OCI-LY3 (cell line): ENCODE measurements around the gene ITPR3.

Experiments used
- H2AFZ ChIP-seq: fragments of 200-600, 300-600 bp; shearing (Covaris generic); 2 replicates; pipeline ENCODE4 v1.6.0; 2014; ENCODE audit warnings: antibody characterized with exemption, low read depth, low read length
- H3K27ac ChIP-seq: fragments of 200-600, 300-600 bp; sonication (generic); 2 replicates; pipeline ENCODE4 v1.5.1; 2014; ENCODE audit warnings: mild to moderate bottlenecking, low read length, moderate library complexity, mixed read lengths
- H3K27me3 ChIP-seq: fragments of 200-600, 300-600 bp; sonication (generic); 2 replicates; pipeline ENCODE4 v1.6.1; 2014; ENCODE audit warnings: low read depth, low read length, mixed read lengths
- H3K36me3 ChIP-seq: fragments of 200-600, 300-600 bp; sonication (generic); replicated peaks from 2 replicates; pipeline ENCODE3; 2014; ENCODE audit warnings: low read depth, low read length, mixed read lengths
- H3K4me1 ChIP-seq: fragments of 300-600, 200-600 bp; sonication (generic); 2 replicates; pipeline ENCODE4 v1.6.1; 2014; ENCODE audit warnings: low read length, mixed read lengths
- H3K4me2 ChIP-seq: fragments of 200-600, 300-600 bp; sonication (generic); 2 replicates; pipeline ENCODE4 v1.6.1; 2014; ENCODE audit warnings: low read length, mixed read lengths
- H3K4me3 ChIP-seq: fragments of 300-600, 200-600 bp; sonication (generic); 2 replicates; pipeline ENCODE4 v1.5.1; 2014; ENCODE audit warnings: antibody characterized with exemption, mild to moderate bottlenecking, low read length, moderate library complexity
- H3K79me2 ChIP-seq: fragments of 300-600, 200-600 bp; shearing (Covaris generic); 2 replicates; pipeline ENCODE4 v1.6.1; 2014; ENCODE audit warnings: mild to moderate bottlenecking, low read length, mixed read lengths
- H3K9ac ChIP-seq: fragments of 300-600, 200-600 bp; shearing (Covaris generic); 2 replicates; pipeline ENCODE4 v1.6.0; 2014; ENCODE audit warnings: mild to moderate bottlenecking, low read length, moderate library complexity
- H3K9me3 ChIP-seq: fragments of 200-600, 300-600 bp; shearing (Covaris generic); 2 replicates; pipeline ENCODE4 v1.6.1; 2014; ENCODE audit warnings: low read length, mixed read lengths; ENCODE audit not compliant: insufficient read depth
- H4K20me1 ChIP-seq: fragments of 200-600, 300-600 bp; sonication (generic); 2 replicates; pipeline ENCODE4 v1.6.1; 2016; ENCODE audit warnings: low read length, mixed read lengths; ENCODE audit not compliant: insufficient read depth
- CTCF ChIP-seq: fragments of 200-600, 300-600 bp; sonication (generic); IDR thresholded peaks from 2 replicates; pipeline ENCODE4 v1.5.1; 2014; ENCODE audit warnings: antibody characterized with exemption, low read length, low read depth
- EZH2phosphoT487 ChIP-seq: fragments of 200-600 bp; shearing (Covaris generic); IDR thresholded peaks from 2 replicates; pipeline ENCODE4 v1.6.1; 2018; ENCODE audit warnings: antibody characterized with exemption, mixed run types, low read depth

The ITPR3 gene

GRCh38 chr6:33698494-33698893 is 77.4 kb downstream of the ITPR3 start:
- H3K36me3 ChIP-seq, result peaks cover 19% of the 10 kb centered on the region

GRCh38 chr6:33699131-33699530 is 78.0 kb downstream of the ITPR3 start:
- Histone ChIP-seq H3K4me1 (peaks cover 4% of the 10 kb centered on the region), H3K9ac (no peak overlapping the region), H3K79me2 (no peaks in the 10 kb centered on the region), H3K27me3 (no peaks in the 10 kb centered on the region), H3K4me2 (no peak overlapping the region), H3K27ac (no peak overlapping the region), H2AFZ (no peak overlapping the region), H3K9me3 (no peaks in the 10 kb centered on the region), H3K4me3 (no peak overlapping the region), H4K20me1 (no peaks in the 10 kb centered on the region), H3K36me3 (peaks cover 19% of the 10 kb centered on the region)
- TF ChIP-seq CTCF (no peak), EZH2phosphoT487 (no peak)

More at GRCh38 chr6:33698494-33698893, 77.4 kb downstream of the ITPR3 start:
- TF ChIP-seq CTCF (no peak), EZH2phosphoT487 (no peak)
- Histone ChIP-seq H4K20me1 (no peaks in the 10 kb centered on the region), H3K4me3 (no peak overlapping the region), H3K4me2 (no peak overlapping the region), H2AFZ (no peak overlapping the region), H3K4me1 (peaks cover 4% of the 10 kb centered on the region), H3K9me3 (no peaks in the 10 kb centered on the region), H3K79me2 (no peaks in the 10 kb centered on the region), H3K27me3 (no peaks in the 10 kb centered on the region), H3K9ac (no peak overlapping the region), H3K27ac (no peak overlapping the region)

- H3K36me3 ChIP-seq, result peaks cover 19% of the 10 kb centered on the region
Observed at GRCh38 chr6:33699739-33700138, 78.6 kb downstream of the ITPR3 start.

GRCh38 chr6:33700391-33701050 is 79.4 kb downstream of the ITPR3 start:
- H3K4me1 ChIP-seq, result peaks cover 4% of the 10 kb centered on the region
- H3K4me2 ChIP-seq, result no peak overlapping the region
- H3K79me2 ChIP-seq, result no peaks in the 10 kb centered on the region
- H3K27me3 ChIP-seq, result no peaks in the 10 kb centered on the region
- no peak overlapping the region for H3K9ac ChIP-seq
- peaks cover 18% of the 10 kb centered on the region for H3K36me3 ChIP-seq
- no peak overlapping the region for H2AFZ ChIP-seq
- H4K20me1 ChIP-seq, result no peaks in the 10 kb centered on the region
- H3K4me3 ChIP-seq, result no peak overlapping the region
- H3K27ac ChIP-seq, result no peak overlapping the region; the same call in 1 of the 2 replicates
- TF ChIP-seq CTCF, result peak; percentile 69
- no peak for TF ChIP-seq EZH2phosphoT487
- no peaks in the 10 kb centered on the region for H3K9me3 ChIP-seq

More at GRCh38 chr6:33699739-33700138, 78.6 kb downstream of the ITPR3 start:
- no peak overlapping the region for H3K4me2 ChIP-seq
- peaks cover 4% of the 10 kb centered on the region for H3K4me1 ChIP-seq
- H3K9me3 ChIP-seq, result no peaks in the 10 kb centered on the region
- no peaks in the 10 kb centered on the region for H3K27me3 ChIP-seq
- H2AFZ ChIP-seq, result no peak overlapping the region
- no peak for TF ChIP-seq CTCF
- TF ChIP-seq EZH2phosphoT487, result no peak
- H3K4me3 ChIP-seq, result no peak overlapping the region
- H4K20me1 ChIP-seq, result no peaks in the 10 kb centered on the region
- H3K9ac ChIP-seq, result no peak overlapping the region
- no peak overlapping the region for H3K27ac ChIP-seq
- no peaks in the 10 kb centered on the region for H3K79me2 ChIP-seq
